ENCODE data around the gene IGF1R. TPM values are rescaled to one million over a fixed set of nuclear protein-coding genes. Genes with fewer than 3 reads are reported as not detected.

The IGF1R gene
- total RNA-seq, 1 experiment from 2014 or later: 16.3 TPM

DNA sequence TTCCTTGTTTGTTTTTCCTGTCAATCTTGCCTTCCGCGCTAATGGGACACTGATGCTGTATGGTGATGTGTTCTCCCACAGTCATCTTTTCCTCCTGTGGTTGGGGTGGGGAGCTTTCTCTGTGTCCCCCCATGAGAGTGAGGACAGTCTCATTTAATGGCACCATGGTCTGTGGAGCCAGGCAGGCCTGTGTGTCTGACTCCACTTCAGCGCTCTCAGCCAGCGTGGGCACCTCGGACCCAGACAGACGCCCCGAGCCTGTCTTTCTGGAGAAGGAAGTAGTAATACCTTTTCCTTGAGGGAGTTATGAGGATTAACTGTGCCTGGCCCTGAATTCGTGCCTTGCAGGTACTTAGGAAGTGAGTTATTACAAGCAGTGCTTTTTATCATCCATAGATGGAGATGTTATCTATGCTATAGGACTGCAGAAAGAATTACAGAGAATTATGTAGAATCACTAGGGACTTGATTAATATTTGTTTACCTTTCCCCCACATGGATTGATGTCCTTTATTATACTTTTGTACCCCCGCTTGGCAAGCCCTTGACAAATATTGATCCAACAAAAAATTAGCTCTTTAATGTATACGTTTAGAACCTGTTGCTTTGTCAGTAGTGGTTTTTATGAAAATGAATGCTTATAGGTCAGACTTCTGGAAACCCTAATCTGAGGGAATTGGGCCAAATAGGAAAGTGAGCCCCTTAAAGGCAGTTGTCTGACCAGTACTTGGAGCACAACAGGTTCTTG is 206.9 kb downstream of the IGF1R start:
- ChIA-PET RAD21 (ENCODE audit: low non-redundant PET in 1 of 2, low total read pairs in 2 of 2, uncharacterized antibody in 2 of 2, unreplicated experiment in 2 of 2) (no interaction called here), POLR2A (no interaction called here), CTCF (interaction anchor here (1.3 kb wide), 1 partner anchor 26 kb away, joined by 3 read pairs; no protein-coding TSS in a partner anchor)
- no peak overlapping the region for H3K4me3 ChIP-seq (replicated peaks in 1 of 2; ENCODE audit: low read depth in 1 of 2, low read length in 2 of 2)
- no peak for DNase-seq (ENCODE audit: low read depth, low spot score)
- no peak for TF ChIP-seq POLR2AphosphoS5 (IDR thresholded peaks at IDR 0.05; ENCODE audit: low read depth, low read length)
- TF ChIP-seq SP1 (IDR thresholded peaks at IDR 0.05; ENCODE audit: low read depth): no peak
- no peak for TF ChIP-seq ZNF274 (IDR thresholded peaks at IDR 0.05; ENCODE audit: low read depth, low read length)
- TF ChIP-seq ELF1 (IDR thresholded peaks at IDR 0.05; ENCODE audit: borderline replicate concordance, low read depth): no peak
- no peak for TF ChIP-seq MAX (IDR thresholded peaks at IDR 0.05)
- TF ChIP-seq SRF (IDR thresholded peaks at IDR 0.05; ENCODE audit: low read depth): no peak
- no peak for TF ChIP-seq EZH2phosphoT487 (IDR thresholded peaks at IDR 0.05; ENCODE audit: borderline replicate concordance)
- no peak for TF ChIP-seq SIN3A (IDR thresholded peaks at IDR 0.05; ENCODE audit: low read depth)
- no peak for TF ChIP-seq CBX3 (IDR thresholded peaks at IDR 0.05; ENCODE audit: low read depth)
- TF ChIP-seq TCF7L2 (IDR thresholded peaks at IDR 0.05; ENCODE audit: borderline replicate concordance, extremely low read depth, insufficient read depth, insufficient read length): no peak
- no peak for TF ChIP-seq EZH2 (IDR thresholded peaks at IDR 0.05)
- no peak for TF ChIP-seq CEBPB (IDR thresholded peaks at IDR 0.05; ENCODE audit: low read depth)
- no peak for TF ChIP-seq ZBTB33 (IDR thresholded peaks at IDR 0.05; ENCODE audit: extremely low read depth, insufficient replicate concordance, low read length)
- TF ChIP-seq ZFX (IDR thresholded peaks at IDR 0.05): no peak
- no peak for TF ChIP-seq FOSL1 (IDR thresholded peaks at IDR 0.05; ENCODE audit: low read depth)
- no peak for TF ChIP-seq EGR1 (IDR thresholded peaks at IDR 0.05; ENCODE audit: low read depth)
- BruUV-seq (replicated peaks): no TSS peak
- H3K79me2 ChIP-seq (ENCODE audit: insufficient read depth, low read length): no peaks in the 10 kb centered on the region
- no peak overlapping the region for H3K4me2 ChIP-seq (ENCODE audit: low read length)
- no peaks in the 10 kb centered on the region for H3K36me3 ChIP-seq (ENCODE audit: control insufficient read depth in 1 of 2, insufficient read depth in 2 of 2, low read length in 2 of 2)
- peaks cover 24 to 36% of the 10 kb centered on the region in 2 experiments for H3K4me1 ChIP-seq (ENCODE audit: control insufficient read depth in 1 of 2, insufficient read depth in 2 of 2, low read length in 2 of 2)
- H3K9me3 ChIP-seq (ENCODE audit: control insufficient read depth in 1 of 2, insufficient read depth in 1 of 2, low read depth in 1 of 2, low read length in 2 of 2): no peaks in the 10 kb centered on the region
- H2AFZ ChIP-seq (ENCODE audit: low read depth, low read length, poor library complexity, severe bottlenecking): no peak overlapping the region
- no peaks in the 10 kb centered on the region for H4K20me1 ChIP-seq (ENCODE audit: insufficient read depth)
- H3K9ac ChIP-seq (ENCODE audit: low read length): no peak overlapping the region
- intact Hi-C loops (cut with micrococcal nuclease): no loop called here
- H3K9me2 ChIP-seq (ENCODE audit: insufficient read depth): no peaks in the 10 kb centered on the region
- no peak overlapping the region for H3K27ac ChIP-seq (ENCODE audit: low read depth, low read length)
- no peak for ATAC-seq
- no peaks in the 10 kb centered on the region for H3K27me3 ChIP-seq (ENCODE audit: insufficient read depth, low read length)
